NCI-H187 treated with DMSO at 0.1 percent for 48 hours (cell line): ENCODE data around the gene FIBCD1.
"Not testable (repeated sequence)": the region's sequence is repeated elsewhere in the genome, so short reads cannot be mapped to it uniquely, and the experiment has no call there.

ENCODE experiments used
- DNase-seq: peaks from one replicate; lab custom pipeline; 2025; lab: John Stamatoyannopoulos, UW

Gene FIBCD1

GRCh38 chr9:130973686-130974281 is 34.7 kb upstream of the FIBCD1 start:
- DNase-seq: no peak

DNA sequence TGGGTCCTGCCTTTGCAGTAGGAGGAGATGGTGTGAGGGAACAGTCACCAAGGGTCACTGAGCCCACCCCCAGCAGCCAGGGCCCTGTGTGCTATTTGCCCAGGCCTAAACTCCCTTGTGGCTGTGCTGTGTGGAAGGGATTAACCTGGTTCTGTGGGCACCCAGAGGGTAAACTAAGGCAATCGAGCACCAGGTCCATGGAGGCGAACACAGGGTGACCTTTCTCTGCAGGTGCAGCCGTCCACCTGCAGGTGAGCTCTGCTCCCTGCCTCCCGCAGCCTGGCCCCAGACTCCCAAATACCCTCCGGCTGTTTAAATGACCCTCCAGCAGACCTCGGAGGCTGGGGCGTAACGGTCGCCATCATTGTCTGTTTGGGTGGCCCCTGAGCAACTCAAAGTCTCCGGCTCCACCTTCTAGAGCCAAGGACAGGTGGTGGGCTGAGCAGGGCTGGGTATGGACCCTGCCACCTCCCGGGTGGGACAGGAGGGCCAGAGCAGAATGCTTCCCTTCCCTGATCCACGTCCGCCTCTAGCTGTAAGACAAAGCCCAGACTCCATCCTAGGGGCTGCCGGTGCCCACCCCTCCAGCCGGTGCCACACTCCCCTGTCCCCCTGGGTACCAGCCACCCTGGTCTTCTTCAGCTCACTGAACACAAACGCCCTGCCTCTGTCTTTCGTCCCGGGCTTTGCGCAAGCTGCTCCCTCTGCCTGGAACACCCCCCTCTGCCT is 34.1 kb upstream of the FIBCD1 start:
- DNase-seq: no peak

GRCh38 chr9:130972277-130972956 is 33.4 kb upstream of the FIBCD1 start:
- DNase-seq: no peak

- DNase-seq: no peak
These were observed 32.3 kb upstream of the FIBCD1 start for GRCh38 chr9:130971294-130971849.

GRCh38 chr9:130970855-130971254 is 31.8 kb upstream of the FIBCD1 start:
- no peak for DNase-seq

GRCh38 chr9:130970052-130970451 is 31.0 kb upstream of the FIBCD1 start:
- no peak for DNase-seq

GRCh38 chr9:130965680-130966079 is 26.6 kb upstream of the FIBCD1 start:
- no peak for DNase-seq

DNA sequence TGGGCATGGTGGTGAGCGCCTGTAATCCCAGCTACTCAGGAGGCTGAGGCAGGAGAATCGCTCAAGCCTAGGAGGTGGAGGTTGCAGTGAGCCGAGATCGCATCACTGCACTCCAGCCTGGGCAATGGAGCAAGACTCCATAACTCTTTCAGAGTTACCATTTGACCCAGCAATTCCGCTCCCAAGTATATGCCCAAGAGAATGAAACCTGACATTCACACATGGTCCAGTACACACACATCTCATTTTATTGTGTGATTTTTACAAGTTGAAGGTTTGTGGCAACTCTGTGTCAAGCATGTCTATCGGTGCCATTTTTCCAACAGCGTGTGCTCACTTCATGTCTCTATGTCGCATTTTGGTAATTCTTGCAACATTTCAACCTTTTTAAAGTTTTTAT is 24.9 kb upstream of the FIBCD1 start:
- no peak for DNase-seq

GRCh38 chr9:130963337-130963908 is 24.4 kb upstream of the FIBCD1 start:
- DNase-seq: no peak

DNA sequence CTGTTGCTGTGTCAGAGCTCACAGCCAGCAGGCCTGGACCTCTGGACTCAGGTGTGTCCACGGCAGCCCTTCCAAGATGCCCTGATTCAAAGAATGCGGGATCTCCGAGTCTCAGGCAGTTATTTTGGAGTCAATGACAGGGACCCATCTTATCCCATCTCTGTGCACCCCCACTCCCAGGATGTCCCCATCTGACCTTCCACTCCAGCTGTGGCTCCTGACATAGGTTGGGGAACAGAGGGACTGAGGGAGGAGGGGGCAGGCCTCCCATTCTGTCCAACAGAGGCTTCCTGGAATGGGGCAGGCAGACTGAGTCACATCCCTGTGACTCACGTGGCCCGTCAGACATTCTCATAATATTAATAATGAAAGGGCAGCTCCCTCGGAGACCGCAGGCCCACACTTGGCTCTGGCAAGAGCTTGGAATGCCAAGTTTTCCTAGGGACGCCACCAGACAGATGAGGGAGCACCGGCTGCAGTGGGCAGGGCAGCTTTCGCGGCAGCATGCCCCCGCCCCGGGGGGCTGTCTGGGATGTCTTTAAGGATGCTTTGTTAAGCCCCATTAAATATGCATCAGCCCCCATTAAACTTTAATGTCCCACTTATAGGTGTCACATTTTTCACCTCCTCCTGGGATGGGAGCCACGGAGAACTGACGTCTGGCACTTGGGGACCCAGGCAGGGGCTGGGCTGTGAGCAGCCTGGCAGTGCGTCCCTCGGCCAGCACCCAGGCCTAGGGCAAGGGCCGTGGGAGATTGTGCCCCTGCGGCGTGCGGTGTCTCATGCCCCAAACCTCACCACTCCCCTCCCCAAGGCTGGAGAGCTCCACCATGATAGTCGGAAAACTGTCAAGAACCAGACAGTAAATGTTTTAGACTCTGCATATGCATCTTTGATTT is 23.6 kb upstream of the FIBCD1 start:
- no peak for DNase-seq

- DNase-seq: no peak
These were observed 22.7 kb upstream of the FIBCD1 start for GRCh38 chr9:130961511-130962300.

- DNase-seq: no peak
These were observed 21.7 kb upstream of the FIBCD1 start for GRCh38 chr9:130960522-130961378.

GRCh38 chr9:130959809-130960334 is 20.8 kb upstream of the FIBCD1 start:
- DNase-seq: no peak

- DNase-seq: not testable (repeated sequence)
These were observed 19.5 kb upstream of the FIBCD1 start for GRCh38 chr9:130958564-130958963.

DNA sequence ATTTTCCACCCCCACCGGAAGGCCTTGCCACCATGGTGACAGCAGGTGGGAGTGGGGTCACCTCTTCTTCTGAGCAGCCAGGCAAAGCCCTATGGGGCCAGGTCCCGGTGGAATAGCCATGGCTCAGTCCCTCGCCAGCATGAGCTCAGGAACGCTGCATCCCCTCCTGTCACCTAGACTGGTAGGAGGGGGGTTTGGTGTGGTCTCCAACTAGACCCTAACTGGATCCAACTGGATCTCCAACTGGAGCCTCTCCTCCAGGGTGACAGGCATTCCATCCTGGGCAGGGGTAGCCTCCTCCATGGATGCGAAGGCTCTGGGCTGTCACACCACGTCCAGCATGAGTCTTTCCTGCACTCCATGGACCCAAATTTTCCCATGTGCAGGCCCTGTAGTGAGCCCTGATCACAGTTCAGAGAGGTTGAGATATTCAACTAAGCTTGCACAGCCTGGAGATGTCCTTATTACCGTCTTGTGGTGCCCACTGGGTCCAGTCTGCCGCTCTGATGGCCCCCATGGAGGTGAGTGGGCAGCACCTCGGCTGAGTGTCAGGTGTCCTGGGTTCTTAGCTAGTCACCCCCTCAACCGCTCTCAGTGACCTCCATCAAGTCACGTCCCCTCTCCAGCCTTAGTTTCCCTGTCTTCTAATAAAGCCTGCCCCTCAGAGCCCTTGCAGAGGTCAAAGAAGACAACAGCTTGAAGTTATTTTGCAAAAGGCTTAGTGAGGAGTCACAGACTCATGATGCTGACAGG is 18.6 kb upstream of the FIBCD1 start:
- no peak for DNase-seq

DNA sequence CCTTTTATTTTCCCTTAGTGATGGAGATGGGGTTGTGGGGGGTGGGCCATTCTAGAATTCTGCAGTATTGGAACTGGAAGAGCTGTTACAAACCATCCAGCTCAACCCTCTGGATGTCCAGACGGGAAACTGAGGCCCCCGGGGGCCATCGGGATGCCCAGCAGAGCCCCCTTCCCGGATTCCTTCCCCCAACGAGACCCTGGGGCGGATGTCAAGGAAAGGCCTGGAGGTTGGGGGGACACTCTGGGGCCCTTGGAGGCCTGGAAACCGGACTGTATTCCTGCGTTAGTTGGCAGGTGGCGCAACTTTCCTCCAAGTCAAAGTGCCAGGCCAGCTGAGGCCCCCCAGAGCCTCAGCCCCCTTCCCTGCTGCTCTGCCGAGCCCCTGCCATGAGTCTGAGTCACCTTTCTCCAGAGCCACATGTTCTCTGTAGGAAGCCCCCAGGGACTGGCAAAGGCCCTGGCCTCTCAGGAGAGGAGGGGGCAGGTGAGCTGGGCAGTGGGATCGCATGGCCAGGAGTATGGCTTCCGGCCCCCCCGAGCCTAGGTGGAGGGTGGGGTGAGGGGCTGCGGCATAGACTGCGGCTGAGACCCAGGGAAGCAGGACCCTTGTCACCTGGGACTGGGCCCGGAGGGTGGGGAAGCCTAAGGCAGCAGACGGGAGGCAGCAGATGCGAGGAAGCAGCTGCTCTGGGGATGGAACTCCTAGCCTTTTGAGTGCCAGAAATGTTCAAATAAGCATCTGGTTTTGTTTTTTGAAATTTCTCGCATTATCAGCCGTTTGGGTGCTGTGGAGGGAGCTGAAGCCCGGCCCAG is 17.8 kb upstream of the FIBCD1 start:
- no peak for DNase-seq

GRCh38 chr9:130955947-130956621 is 17.0 kb upstream of the FIBCD1 start:
- no peak for DNase-seq
